ENCODE measurements around the gene GGT5.
"Not testable (repeated sequence)": the region's sequence is repeated elsewhere in the genome, so short reads cannot be mapped to it uniquely, and the experiment has no call there.

GGT5 gene

DNA sequence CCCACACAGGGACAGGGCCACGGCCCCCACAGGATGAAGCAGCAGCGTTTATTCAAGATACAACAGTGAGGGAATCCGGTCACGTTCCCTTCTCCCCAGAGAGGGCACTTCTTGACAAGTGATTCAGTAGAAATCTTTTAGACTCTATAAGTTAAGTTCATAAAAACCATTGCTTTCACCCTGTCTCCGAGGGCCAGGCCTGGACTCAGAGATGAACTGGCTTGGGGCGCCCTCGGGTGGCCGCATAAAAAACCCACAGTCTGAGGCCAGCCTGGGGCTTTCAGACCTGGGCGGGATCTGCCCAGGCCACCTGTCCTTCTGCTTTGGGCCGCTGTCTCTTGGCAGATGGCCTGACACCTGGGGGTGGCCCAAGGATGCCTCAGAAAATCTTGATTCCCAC is 14.6 kb upstream of the GGT5 start:
- not testable (repeated sequence) for DNase-seq

DNA sequence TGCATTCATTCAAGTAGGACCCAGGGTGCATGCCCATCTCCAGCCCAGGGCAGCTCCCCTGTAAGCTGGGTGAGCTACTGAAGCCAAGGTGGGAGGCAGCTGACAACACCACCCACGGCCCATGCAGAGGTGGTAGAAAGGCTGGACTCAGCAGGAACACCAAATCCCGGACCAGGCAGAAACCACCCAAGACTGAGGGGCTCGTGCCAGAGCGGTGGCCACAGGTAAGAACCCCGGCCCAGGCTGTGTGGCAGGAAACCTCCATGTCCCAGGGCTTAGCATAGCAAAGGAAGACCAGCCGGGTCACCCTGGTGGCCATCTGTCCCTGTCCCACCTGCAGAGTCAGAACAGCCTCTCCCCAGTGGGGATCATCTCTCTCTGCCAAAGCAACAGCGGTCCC is 11.9 kb upstream of the GGT5 start:
- DNase-seq, result not testable (repeated sequence)

DNA sequence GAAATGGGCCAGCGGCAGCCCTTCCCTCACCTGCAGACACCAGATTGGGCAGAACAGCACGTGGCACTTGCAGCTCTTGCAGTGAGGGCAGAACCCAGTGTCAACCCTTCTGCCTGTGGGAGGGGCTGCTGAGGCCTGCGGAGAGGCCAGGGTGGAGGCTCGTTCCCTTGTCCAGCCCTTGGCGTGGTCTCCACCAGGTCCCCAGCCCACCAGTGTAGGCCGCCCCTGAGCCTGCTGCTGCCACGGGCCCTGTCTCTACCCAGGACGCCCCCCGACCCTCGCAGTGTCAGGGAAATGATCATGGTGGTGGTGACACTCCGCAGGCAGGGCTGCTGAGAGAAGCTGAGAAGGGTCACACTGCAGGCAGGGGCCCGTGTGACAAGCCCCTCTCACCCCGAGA is 11.3 kb upstream of the GGT5 start:
- DNase-seq, result not testable (repeated sequence)

DNA sequence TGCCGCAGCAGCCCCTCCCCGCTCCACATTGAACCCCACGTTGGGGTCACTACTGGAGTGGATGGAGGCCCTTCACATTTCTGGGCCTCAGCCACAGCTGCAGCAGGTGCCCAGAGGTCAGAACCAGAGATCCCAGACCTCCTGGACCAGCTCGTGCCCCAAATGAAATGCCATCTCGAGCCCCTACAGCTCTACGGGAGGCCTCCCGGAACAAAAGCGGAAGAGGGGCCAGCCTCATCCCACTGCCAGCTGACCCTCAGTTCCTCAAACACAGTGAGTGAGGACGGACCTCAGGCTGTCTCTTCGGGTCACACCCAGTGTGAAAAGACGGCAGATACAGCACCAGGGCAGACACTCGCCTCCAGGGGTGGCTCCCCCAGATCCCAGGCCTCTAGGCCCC is 8.2 kb upstream of the GGT5 start:
- not testable (repeated sequence) for DNase-seq

- not testable (repeated sequence) for DNase-seq
Measured at GRCh38 chr22:24251286-24251685, 6.4 kb upstream of the GGT5 start.

DNA sequence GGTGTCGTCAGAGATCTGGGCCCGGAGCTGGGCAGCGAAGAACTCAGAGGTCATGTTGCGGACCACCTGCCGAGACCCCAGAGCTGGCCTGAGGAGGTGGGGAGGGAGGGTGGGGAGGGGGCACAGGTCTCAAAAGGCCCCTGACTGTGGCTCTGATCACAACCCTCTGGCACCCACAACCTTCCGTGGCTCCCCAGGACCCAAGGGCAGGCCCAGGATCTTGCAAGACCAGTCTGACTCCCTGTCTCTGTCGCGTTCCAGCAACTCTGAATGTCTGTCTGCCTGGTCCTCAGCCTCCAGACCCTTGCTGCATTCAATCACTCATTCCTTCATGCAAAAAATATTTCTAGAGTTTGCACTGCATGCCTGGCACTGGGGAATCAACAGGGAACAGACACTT is 4.5 kb upstream of the GGT5 start:
- DNase-seq, result not testable (repeated sequence)

DNA sequence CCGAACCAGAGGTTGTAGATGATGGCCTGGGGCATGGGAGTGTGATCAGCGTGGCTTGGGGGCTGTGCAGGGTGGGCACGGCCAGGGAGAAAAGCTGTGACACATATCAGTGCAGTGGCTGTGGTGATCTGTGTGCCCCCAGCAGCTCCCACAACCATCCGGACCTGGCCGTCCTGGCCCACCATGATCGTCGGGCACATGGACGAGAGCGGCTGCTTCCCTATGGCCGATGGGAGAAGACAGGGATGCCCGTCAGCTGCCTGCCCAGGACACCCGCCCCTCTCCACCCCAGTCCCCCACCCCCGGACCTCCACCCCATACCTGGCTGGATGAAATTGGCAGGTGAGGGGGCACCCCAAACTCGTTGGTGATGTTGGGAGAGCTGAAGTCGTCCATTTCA is 3.7 kb upstream of the GGT5 start:
- DNase-seq, result not testable (repeated sequence)

DNA sequence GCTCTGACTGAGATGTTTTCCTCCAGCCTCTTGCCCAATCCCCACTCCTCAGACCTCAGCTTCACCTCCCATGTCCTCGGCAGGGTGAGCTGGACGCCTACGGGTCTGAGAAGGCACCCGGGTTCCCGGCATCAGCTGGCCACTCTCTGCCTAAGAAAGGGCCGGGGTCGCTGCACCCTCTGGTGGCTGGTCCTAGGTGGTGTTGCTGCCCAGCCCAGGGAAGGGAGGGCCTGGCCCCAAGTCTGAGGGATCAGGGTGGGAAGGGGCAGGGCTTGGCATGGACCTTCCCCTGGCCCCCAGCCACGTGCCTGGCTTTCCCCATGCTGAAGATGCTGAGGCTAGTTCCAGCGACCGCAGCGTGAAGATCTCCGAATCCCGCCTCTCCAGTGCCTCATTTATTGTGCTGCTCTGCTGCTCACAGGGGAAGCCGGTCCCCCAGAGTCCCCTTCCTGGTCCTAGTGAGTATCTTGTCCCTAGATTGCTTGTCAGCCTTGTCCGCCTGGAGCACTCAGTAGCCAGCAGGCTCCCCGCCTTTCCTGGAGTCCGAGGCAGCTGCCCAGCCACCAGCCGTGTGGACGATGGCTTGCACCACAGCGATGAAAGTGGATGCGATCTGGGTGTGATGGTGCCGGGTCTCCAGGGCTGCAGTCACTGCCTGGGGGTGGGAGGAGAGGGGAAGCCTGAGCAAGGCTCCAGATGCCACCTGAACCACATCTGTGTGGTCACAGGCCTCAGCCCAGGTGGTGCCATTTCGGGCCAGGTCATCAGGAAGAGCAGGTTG is 2.9 kb upstream of the GGT5 start:
- no peak for DNase-seq

- no peak for DNase-seq
Measured at GRCh38 chr22:24247011-24247507, 2.2 kb upstream of the GGT5 start.

DNA sequence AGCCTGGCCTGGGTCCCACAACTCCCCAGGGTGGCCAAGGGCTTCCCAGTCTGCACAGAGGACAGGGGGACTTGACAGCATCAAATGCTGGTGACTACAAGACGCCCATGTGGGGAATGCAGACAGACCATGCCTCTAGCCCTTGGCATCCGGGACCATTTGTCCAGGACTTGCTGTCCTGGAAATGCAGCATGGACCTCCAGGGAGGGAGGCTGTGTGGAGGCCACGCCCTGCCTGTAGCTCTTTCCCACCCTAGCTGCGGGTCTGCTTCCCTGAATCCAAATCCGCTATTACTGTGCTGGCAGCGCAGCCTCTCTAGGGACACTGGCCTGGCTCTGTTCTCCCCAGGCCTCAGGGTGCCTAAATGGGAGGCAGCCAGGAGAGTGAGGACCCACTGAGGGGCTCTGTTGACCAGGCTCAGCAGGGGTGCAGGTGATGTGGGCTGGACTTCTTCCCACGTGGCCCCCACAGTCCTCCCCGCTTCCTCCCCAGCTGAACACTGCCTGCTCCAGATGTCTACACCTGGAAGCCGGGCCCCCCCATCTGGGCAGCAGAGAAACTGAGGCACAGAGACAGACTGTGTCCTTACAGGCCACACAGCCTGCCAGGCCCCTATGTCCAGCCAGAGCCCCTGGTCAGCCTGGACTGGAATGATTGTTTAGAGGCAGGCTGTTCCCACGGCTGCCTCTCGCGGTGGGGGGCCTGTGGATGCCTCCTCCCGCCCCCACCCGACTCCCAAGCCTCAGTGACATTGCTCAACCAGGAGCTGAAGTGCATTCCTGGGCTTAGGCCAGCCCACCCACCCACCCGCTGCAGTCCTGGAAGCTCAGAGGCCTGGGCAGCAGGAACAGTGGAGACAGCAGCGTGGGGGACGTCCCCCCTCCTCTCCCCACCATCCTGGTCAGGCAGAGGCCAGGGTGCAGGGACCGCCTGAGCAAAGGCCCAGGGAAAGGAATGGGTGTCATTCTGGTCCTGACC is 991 bp upstream of the GGT5 start:
- not testable (repeated sequence) for DNase-seq

DNA sequence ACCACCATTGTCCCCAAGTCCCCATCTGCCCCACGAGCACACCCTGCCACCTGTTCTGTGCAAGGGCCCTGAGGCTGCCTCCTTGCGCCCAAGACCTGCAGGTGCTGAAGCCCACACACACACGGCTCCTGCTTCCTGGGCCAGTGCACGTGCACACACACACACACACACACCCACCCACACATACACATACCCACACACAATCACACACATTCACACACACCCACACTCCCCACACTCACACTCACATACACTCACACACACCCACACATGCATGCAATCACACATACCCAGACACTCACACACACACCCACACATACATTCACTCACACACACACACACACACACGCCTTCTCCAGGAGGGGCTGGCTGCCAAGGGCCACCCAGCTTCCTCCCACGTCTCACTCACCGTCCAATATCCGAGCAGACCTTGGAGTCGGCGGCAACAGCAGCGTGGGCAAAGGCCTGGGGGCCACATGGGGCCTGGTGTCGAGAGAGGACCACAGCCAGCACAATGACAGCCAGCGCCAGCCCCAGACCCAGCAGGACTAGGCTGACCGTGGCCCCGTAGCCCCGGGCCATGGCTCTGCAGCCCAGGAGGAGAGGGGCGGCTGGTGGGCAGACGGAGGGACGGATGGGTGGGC is 616 bp downstream of the GGT5 start:
- no peak for DNase-seq

GRCh38 chr22:24243417-24243816 is 1.5 kb downstream of the GGT5 start:
- not testable (repeated sequence) for DNase-seq

- not testable (repeated sequence) for DNase-seq
Measured at GRCh38 chr22:24240985-24241692, 3.7 kb downstream of the GGT5 start.

GRCh38 chr22:24240381-24240780 is 4.5 kb downstream of the GGT5 start:
- DNase-seq, result no peak

- DNase-seq, result not testable (repeated sequence)
Measured at GRCh38 chr22:24238101-24238694, 6.7 kb downstream of the GGT5 start.

DNA sequence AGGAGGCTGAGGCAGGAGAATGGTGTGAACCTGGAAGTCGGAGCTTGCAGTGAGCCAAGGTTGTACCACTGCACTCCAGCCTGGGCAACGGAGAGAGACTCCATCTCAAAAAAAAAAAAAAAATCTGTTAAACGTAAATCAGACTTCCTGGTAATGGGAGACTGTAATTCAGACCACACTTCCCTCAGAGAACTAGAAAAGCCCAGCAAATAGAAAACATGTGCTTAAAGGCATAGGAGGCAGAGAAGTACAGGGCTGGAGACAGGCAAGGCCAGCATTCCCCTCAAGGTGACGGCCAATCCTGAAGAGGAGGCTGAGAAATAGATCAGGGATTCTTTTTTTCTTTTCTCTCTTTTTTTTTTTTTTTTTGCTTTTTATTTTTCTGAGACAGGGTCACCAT is 8.2 kb downstream of the GGT5 start:
- DNase-seq, result no peak

DNA sequence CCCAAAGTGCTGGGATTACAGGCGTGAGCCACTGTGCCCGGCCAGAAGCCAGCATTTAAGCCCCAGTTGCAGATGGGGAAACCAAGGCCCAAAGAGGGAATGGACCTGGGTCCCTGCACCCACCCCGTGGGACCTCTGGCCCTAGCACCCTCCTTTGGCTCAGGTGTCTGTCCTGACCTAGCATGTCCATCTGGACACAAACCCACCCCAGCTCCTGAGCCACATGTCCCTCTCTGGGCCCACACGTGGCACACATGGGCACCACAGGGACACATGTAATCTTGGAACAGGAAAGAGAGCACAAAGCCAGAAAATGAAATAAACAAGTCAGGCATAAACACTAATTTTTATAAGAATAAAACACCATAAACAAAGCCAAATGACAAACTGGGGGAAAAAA is 9.6 kb downstream of the GGT5 start:
- DNase-seq, result no peak

DNA sequence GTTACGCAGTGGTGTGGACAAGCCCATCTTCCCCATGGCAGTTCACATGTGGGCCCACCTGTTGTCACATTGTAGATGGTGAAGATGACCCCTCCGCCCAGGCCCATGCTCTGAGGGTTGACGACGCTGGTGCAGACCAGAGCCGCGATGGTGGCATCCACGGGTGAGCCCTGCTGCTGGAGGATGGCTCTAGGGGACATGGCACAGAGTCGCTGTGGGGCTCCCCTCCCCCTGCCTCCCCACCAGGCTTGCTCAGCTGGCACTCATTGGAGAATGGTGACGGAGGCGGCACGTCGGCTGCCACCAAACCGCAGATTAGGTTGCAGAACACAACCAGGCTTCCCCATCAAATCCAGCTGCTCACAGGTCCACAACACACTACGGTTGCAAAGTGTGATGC is 11.1 kb downstream of the GGT5 start:
- no peak for DNase-seq

DNA sequence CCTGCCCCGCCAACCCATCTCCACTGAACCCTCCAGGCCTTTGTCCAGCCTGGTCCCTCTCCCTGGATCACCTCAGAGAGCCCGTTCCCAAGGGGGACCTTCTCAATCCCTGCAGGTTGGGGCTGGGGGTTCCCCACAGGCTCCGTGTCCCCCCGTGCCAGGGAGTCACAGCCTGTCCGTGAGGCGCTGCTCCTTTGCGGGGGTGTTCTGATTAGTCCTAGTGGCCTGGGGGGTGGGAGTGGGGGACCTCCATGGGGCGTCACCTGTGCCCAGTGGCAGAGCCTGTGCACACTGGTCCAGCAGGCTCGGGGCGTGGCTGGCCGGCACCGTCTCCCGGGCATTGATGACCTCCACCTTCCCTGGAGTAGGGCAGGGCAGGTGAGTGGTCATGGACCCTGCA is 11.6 kb downstream of the GGT5 start:
- no peak for DNase-seq

GRCh38 chr22:24232725-24233124 is 12.2 kb downstream of the GGT5 start:
- DNase-seq, result no peak

DNA sequence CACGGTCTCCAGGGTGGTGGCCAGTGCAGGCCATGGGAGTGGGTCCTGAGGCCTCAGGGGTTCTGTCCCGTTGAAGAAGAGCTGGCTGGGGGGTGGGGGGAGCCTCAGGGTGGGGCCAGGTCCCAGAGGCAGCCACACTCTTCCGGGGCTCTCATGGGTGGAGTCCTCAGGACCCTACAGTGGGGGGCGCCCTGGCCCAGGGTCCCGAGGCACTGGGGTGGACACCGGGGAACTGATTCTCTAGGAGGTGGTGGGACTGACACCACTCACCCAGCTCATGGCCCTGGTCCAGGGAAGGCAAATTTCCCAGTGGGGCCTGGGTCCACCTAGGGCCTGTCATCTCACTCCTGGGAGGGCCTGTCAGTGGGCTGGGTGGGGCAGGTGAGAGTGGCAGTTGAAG is 12.8 kb downstream of the GGT5 start:
- no peak for DNase-seq

DNA sequence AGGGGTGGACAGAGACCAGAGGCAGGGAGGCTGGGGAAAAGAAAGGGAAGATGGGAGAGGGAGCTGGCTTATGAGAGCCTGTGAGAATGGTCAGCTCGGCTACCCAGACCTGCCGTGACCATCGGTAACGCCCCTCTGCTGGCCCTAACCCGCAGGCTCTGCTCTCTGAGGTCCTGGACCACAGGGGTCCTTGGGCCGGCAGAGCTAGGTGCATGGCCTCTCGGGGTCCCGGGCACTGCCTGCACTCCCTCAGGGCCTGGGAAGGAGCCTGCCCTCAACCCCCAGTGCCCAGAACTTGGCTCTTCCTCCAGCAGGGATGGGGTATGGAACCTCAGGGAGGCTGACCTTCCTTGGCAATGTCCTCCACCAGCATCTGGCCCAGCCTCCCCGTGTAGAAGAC is 13.2 kb downstream of the GGT5 start:
- DNase-seq, result no peak

All from NCI-H1048 (cell line).